Measurements from ENCODE around the gene POU1F1.
"Not testable (repeated sequence)": the region's sequence is repeated elsewhere in the genome, so short reads cannot be mapped to it uniquely, and the experiment has no call there.

The POU1F1 gene

DNA sequence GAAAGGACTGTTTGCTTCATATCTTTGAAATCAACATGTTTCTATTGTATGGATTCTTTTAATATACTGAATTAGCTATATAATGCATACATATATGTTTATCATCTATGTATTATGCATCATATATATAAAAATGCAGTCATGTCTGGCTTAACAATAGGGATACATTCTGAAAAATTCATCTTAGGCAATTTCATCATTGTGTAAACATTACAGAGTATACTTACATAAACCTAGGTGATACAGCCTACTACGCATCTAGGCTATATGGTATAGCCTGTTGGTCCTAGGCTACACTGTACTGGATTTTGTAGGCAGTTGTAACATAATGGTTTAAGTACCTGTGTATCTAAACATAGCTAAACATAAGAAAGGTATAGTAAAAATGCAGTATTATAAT, 27.6 kb downstream of the POU1F1 start:
- DNase-seq = no peak

DNA sequence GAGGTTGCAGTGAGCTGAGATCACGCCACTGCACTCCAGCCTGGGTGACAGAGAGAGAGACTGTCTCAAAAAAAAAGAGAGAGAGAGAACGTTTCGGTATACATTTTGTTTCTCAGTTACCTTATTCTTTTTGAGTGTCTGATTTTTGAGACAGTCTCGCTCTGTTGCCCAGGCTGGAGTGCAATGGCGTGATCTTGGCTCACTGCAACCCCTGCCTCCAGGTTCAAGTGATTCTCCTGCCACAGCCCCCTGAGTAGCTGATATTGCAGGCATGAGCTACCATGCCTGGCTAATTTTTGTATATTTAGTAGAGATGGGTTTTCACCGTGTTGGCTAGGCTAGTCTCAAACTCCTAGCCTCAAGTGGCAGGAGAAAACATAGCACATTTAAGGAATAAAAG, 28.2 kb downstream of the POU1F1 start:
- DNase-seq = not testable (repeated sequence)

DNA sequence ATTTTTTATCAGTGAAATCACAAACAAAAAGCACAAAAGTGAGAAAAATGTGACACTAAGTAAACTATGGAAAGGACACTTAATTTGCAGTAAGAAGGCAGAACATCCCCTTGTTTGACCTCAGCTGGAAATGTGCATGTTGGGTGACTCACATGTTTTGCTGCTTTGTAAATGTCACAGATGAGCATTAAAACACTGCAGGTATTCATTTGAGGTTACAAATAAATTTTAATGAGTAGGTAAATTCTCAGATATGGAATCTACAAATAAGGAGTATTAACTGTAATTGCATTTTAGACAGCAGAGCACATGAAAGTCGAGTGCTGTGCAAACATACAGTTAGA, 29.0 kb downstream of the POU1F1 start:
- no peak for DNase-seq

DNA sequence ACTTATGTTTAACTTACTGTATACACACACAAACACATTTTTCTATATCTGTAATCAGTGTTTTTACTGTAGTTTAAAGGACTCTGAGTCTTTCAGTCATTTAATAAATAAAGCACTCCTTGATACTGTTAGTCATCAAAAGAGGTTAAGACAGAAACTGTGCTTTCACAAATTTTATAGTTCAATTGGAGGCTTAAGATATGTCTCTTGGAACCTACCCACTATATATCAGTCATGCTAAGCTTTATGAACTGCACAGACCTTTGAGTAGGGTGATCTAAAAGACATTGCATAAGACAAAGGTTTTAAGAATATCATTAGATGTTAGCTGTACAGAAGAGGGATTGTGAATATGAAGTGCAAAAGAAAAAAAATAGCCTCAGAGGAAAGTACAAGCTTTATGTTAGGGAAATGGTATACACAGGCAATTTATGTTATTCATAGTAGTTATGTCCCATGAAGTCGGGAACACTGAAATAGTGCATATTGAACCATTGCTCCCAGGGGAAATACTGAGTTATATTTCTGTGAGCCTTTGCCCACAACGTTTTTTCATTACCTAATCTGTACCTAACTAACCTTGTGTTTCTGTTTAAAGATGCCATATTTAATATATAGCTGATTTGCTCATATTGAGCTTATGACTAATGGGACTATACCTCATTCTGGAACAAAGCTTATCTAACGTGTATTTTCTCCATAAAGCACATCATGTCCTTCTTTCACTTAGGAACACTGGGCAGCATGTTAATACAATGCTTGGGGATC, 29.5 kb downstream of the POU1F1 start:
- DNase-seq = no peak

DNA sequence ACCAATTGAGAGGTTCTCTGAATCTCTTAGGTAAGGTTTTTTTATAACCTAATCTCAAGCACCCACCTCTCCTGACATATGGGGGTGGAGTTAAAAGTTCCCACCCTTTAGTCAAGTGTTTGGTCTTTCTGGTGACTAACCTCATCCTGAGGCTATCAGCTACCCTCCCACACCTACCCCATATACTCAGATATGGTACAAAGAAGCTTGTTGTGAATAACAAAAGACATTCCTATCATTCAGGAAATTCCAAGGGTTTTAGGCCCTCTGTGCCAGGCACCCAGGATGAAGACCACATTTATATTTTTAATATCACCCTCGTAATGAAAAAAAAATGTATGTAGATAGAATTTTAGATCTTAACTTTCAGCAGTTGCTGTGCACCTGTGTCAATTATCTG, 40.3 kb downstream of the POU1F1 start:
- DNase-seq = no peak

DNA sequence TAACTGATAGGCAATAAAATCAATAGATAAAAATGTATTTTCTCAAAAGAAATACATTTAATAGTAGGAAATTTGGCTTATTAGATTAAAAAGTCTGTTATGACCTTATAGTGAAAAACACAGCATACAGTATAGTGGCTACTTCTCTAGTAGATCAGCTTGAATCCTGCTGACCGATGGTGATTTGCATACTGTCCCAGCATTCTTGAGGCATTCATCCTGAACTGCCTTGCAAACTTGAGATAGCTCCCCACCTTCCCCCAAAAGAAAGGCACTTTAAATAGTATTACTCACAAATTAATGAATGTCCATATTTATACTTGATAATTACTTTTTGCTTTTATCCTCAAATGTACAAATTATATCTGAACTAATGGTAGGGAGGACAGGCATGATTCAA, 42.6 kb downstream of the POU1F1 start:
- no peak for DNase-seq

DNA sequence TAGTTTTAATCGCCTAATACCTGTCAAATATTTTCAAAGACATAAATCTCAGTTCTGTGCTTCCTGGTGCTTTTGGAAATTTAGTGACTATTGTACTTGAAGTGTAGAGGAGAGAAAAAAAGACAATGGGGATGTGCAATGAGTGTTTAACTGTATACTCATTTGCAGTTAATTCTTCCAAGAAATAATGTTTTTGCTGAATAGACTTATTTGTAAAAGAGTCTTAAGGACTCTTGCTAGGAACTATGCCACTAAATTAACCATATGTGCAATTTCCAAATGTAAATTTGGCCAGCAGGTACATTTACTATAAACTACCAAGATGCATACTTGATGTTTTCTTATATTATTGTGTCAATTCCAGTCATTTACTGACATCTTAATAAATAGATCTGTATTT, 47.3 kb downstream of the POU1F1 start:
- DNase-seq = no peak

DNA sequence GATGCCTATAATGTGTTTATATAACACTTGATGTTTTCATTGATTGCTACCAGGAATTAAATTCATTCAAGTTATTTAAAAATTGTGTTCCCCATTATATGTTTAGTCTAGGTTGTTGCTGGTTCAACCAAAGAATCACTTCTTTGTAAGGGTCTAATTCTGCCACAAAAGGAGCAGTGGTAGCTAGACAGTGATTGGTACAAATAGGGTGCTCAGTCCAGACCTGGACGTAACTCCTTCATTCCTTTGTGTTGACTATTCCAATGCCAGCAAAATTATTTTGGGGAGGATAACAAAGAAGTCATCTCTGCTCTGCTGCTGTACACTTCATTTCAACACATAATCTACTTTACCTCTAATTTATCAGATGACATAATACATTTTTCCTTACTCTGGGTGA, 48.1 kb downstream of the POU1F1 start:
- no peak for DNase-seq

DNA sequence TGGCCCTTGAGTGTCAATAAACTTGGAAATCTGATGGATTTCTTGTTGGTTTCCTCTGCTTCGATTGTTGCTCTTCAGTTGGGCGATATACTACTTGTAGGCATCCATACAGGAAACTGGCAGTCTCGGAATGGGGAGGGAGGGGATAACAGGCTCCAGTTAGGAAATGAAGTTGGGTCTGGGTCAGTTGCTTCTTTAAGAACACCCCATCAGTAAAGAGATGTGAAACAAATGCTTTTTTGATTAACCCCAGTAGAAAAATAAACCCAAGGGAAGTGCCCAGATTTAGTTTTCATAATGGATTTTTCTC, 48.6 kb downstream of the POU1F1 start:
- no peak for DNase-seq

DNA sequence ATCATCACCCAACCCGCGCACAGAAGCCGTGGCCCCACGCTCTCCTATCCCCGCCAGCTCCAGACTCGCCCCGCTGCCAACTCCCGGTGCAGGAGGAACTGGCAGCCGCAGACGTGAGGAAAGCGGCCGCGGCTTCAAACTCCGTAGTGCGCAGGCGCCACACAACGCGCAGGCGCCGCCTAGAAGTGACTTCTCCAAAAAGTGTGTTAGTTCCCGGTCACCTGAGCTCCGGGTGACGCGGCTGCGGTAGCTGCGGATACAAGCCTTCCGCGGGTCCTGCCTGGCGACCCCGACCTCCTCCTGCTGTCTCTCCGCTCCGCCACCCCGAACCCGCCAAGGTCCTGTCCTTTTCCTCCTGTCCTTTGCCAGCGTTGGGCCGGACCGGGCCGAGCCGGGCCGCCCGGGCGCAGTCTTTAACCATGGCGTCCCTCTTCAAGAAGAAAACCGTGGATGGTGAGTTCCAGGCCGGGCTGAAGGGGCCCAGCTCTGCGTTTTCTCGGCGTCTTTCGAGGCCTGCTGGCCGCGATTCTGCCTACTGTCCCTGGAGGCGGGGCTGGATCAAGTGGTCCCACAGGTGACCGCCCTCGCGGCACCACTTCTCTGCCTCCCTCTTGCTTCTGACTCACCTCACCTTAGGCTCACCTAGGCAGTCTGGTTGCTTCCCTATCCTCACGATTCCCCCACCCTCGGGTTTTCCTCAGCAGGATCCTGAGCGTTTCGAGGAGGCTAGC, 49.1 kb downstream of the POU1F1 start, which contains the start of gene CHMP2B:
TSS of gene CHMP2B (plus strand) at position 206 of the 731 bp plus-strand sequence. CDS start at position 420, 214 bp downstream.
- peak; percentile 89 for DNase-seq

DNA sequence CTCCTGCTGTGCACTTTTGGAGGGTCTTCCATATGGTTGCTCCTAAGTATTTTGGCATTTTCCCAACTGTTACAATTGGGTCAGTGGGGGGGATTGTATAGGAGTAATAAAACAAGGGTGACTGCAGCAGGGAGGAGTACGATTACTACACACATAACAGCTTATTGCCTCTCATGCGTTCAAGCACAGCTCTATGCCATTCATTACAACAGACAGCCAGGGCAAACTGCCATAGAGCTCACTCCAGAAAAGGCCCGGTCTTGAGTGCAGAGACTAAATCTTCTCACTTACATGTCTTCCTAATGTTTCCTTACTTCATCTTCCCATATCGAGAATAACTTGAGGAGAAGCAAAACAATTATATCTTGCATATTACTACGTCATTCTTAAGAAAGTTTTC, 50.7 kb downstream of the POU1F1 start:
- DNase-seq = no peak

DNA sequence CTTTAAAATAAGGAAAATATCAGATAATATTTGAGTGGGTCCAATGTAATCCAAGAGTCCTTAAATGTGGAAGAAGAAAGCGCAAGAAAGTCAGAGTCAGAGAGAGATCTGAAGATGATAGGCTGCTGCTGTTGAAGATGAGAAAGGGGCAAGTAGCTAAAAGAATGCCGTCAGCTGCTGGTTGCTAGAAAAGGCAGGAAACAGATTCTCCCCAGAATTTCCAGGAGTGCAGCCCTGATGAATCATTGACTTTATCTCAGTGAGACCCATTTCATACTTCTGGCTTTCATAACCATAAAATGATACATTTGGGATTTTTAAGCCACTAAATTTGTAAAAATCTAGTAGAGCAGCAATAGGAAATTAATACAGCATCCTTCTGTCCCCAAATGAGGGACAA, 56.8 kb downstream of the POU1F1 start:
- DNase-seq = no peak

DNA sequence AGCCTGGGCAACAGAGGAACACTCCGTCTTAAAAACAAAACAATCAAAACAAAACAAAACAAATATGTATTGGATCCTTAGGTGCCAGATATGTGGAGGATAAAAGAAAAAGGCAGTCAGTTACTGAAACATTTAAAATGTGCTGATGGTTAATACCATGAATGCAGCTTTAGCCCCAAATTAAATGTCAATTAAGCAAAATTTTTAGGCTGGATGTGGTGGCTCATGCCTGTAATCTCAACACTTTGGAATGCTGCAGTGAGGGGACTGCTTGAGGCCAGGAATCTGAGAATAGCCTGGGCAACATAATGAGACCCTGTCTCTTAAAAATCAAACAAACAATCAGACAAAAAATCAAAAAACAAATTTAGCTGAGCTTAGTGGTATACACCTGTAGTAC, 57.8 kb downstream of the POU1F1 start:
- no peak for DNase-seq

Data from activated effector memory CD4-positive, alpha-beta T cell treated with Interleukin-2 at 50 U/mL for 16 hours (primary cell).